Endothelial cell of umbilical vein (primary cell): ENCODE results near the gene NYAP2. TPM values are rescaled to one million over a fixed set of nuclear protein-coding genes. Genes with fewer than 3 reads are reported as not detected.

Experiments used
- BruUV-seq: library from RNA; stranded (reverse); fragments of 400-500 nt; replicated peaks from 2 replicates; lab custom pipeline; 2021; lab: Mats Ljungman, UMichigan
- CTCF ChIA-PET: fragments of 300-600, 350-600 bp; sonication (Branson Sonifier 250); formaldehyde crosslinking; loops from one replicate; lab custom pipeline; 2021; ENCODE audit warnings: antibody characterized with exemption, inconsistent platforms; lab: Charles Lee
- POLR2A ChIA-PET: fragments of 300-600, 350-600 bp; sonication (Branson Sonifier 250); formaldehyde crosslinking; loops from one replicate; lab custom pipeline; 2021; ENCODE audit warnings: antibody characterized with exemption, inconsistent platforms; lab: Charles Lee
- DNase-seq: peaks from one replicate; pipeline ENCODE4 v3.0.0-alpha.2; 2011; ENCODE audit warnings: low read depth, low spot score
- FAIRE-seq: peaks from 2 replicates; lab custom pipeline; 2011; peaks lifted over from hg19 to GRCh38; lab: Jason Lieb, UNC
- H2AFZ ChIP-seq: 2 replicates; pipeline ENCODE4 v1.6.0; 2012; ENCODE audit warnings: low read depth, low read length, control low read depth, inconsistent platforms
- H3K27ac ChIP-seq: 2 replicates; pipeline ENCODE4 v1.5.1; 2011; ENCODE audit warnings: low read depth, mild to moderate bottlenecking, control low read depth, low read length, moderate library complexity; ENCODE audit not compliant: insufficient read depth
- H3K27me3 ChIP-seq, 2 experiments: 2 replicates each; pipeline versions ENCODE4 v1.6.0 to v1.6.1; 2011; ENCODE audit warnings: low read length in 2 of 2, mixed read lengths in 1 of 2; ENCODE audit not compliant: control insufficient read depth in 2 of 2, insufficient read depth in 2 of 2
- H3K36me3 ChIP-seq, 2 experiments: 2 replicates in 1 of 2; 3 replicates in 1 of 2; pipeline ENCODE4 v1.5.1; 2011; ENCODE audit warnings: low read length in 2 of 2, mild to moderate bottlenecking in 1 of 2, moderate library complexity in 1 of 2; ENCODE audit not compliant: control insufficient read depth in 2 of 2, insufficient read depth in 2 of 2; ENCODE audit errors: extremely low read depth in 1 of 2
- H3K4me1 ChIP-seq: 3 replicates; pipeline ENCODE4 v1.5.1; 2011; ENCODE audit warnings: mild to moderate bottlenecking, low read length; ENCODE audit not compliant: control insufficient read depth, insufficient read depth; ENCODE audit errors: extremely low read depth
- H3K4me2 ChIP-seq: 2 replicates; pipeline ENCODE4 v1.6.1; 2011; ENCODE audit warnings: low read length, control low read depth, mixed read lengths; ENCODE audit not compliant: insufficient read depth
- H3K4me3 ChIP-seq, 3 experiments: fragments of 200-600 bp in 1 of 3; sonication (generic), shearing (Covaris generic) in 1 of 3; replicated peaks in 1 of 3; 2 replicates each; pipeline ENCODE4 v1.5.1; 2011 to 2016; ENCODE audit warnings: control low read depth in 3 of 3, low read length in 3 of 3, mild to moderate bottlenecking in 2 of 3, inconsistent platforms in 1 of 3, low read depth in 1 of 3, moderate library complexity in 1 of 3; ENCODE audit not compliant: insufficient read depth in 1 of 3
- H3K79me2 ChIP-seq: 2 replicates; pipeline ENCODE4 v1.6.0; 2012; ENCODE audit warnings: low read length, inconsistent platforms; ENCODE audit not compliant: control insufficient read depth, insufficient read depth
- H3K9ac ChIP-seq: replicated peaks from 2 replicates; pipeline ENCODE3; 2011; ENCODE audit warnings: low read length, control low read depth; ENCODE audit not compliant: insufficient read depth; ENCODE audit errors: extremely low read depth
- H3K9me1 ChIP-seq: replicated peaks from 3 replicates; pipeline ENCODE4 v1.6.0; 2011; ENCODE audit warnings: mild to moderate bottlenecking, low read length; ENCODE audit not compliant: control insufficient read depth, insufficient read depth; ENCODE audit errors: extremely low read depth
- H3K9me3 ChIP-seq: replicated peaks from 2 replicates; pipeline ENCODE4 v1.5.1; 2012; ENCODE audit warnings: low read length, inconsistent platforms; ENCODE audit not compliant: control insufficient read depth, insufficient read depth
- H4K20me1 ChIP-seq: replicated peaks from 2 replicates; pipeline ENCODE3; 2011; ENCODE audit warnings: mild to moderate bottlenecking, low read length; ENCODE audit not compliant: control insufficient read depth, insufficient read depth; ENCODE audit errors: extremely low read depth
- EZH2 ChIP-seq: IDR thresholded peaks from 2 replicates; pipeline ENCODE4 v1.6.1; 2012; ENCODE audit warnings: borderline replicate concordance, low read depth, mild to moderate bottlenecking, moderate library complexity, low read length, inconsistent platforms; ENCODE audit not compliant: severe bottlenecking
- FOS ChIP-seq: IDR thresholded peaks from 2 replicates; pipeline ENCODE4 v1.6.1; 2011; ENCODE audit warnings: mild to moderate bottlenecking, low read length, moderate library complexity, borderline replicate concordance; ENCODE audit not compliant: insufficient read depth
- GATA2 ChIP-seq: IDR thresholded peaks from 2 replicates; pipeline ENCODE4 v1.7.0; 2011; ENCODE audit warnings: low read depth, mild to moderate bottlenecking, moderate library complexity, mixed read lengths, low read length; ENCODE audit not compliant: insufficient read length, insufficient read depth
- JUN ChIP-seq: IDR thresholded peaks from 2 replicates; pipeline ENCODE4 v1.6.1; 2011; ENCODE audit warnings: borderline replicate concordance, low read depth; ENCODE audit not compliant: insufficient read length, insufficient read depth
- MAX ChIP-seq: IDR thresholded peaks from 2 replicates; pipeline ENCODE4 v1.6.1; 2011; ENCODE audit not compliant: insufficient read depth, insufficient read length
- MYC ChIP-seq: IDR thresholded peaks from one replicate; pipeline ENCODE4 v1.6.1; 2011; ENCODE audit warnings: mild to moderate bottlenecking, low read depth, low read length
- POLR2A ChIP-seq: IDR thresholded peaks from 2 replicates; pipeline ENCODE4 v1.6.1; 2012; ENCODE audit warnings: low read depth, mild to moderate bottlenecking, control low read depth, low read length
- POLR2AphosphoS5 ChIP-seq: IDR thresholded peaks from 2 replicates; pipeline ENCODE4 v1.6.1; 2012; ENCODE audit warnings: low read depth, mild to moderate bottlenecking, control low read depth, low read length, moderate library complexity; ENCODE audit not compliant: insufficient read depth
- dilution Hi-C: fragments of 300-500 bp; cut with MboI; formaldehyde crosslinking; loops from one replicate; pipeline ENCODE4 v1.15.0; 2019; ENCODE audit warnings: low sequenced_read_pairs; ENCODE audit not compliant: extremely low pct_ligation_motif_present
- intact Hi-C: fragments of 100-400 bp; cut with micrococcal nuclease; formaldehyde crosslinking; loops from one replicate; pipeline ENCODE4 v1.10.0; 2022
- polyA plus RNA-seq, 4 experiments: library from polyadenylated mRNA; depleted of rRNA in 3 of 4; stranded (reverse) in 3 of 4; unstranded in 1 of 4; fragments of >200 nt; gene quantifications; 2 replicates each; pipeline versions ENCODE4 v1.2.1 to v1.2.3, GENCODE V29; 2011 to 2012; ENCODE audit warnings: missing spikeins in 1 of 4
- total RNA-seq: library from RNA; stranded (reverse); gene quantifications from 2 replicates; pipeline ENCODE4 v1.2.3, GENCODE V29; 2021
- TF ChIP-seq, protein P1 (sequence below), 2 donors: IDR thresholded peaks; 1 replicate in 1 of 2; 2 replicates in 1 of 2; pipeline ENCODE4 v1.5.1; 2011; ENCODE audit warnings: low read length in 2 of 2, mild to moderate bottlenecking in 2 of 2, moderate library complexity in 2 of 2, control low read depth in 1 of 2, inconsistent platforms in 1 of 2, low read depth in 1 of 2; ENCODE audit not compliant: insufficient read depth in 1 of 2; ENCODE audit errors: extremely low read depth in 1 of 2

NYAP2 gene
- total and polyA plus RNA-seq, 2 donors (not counting 3 experiments of a cell fraction or from before 2014, with no cell fraction given): not detected

GRCh38 chr2:225494100-225494459 lies 94.6 kb downstream of the NYAP2 start:
- Histone ChIP-seq H3K79me2 (no peaks in the 10 kb centered on the region), H3K9me1 (no peaks in the 10 kb centered on the region), H3K36me3 (no peaks in the 10 kb centered on the region), H4K20me1 (no peaks in the 10 kb centered on the region), H3K4me1 (no peaks in the 10 kb centered on the region), H2AFZ (no peak overlapping the region), H3K4me3 (no peak overlapping the region), H3K27ac (no peak overlapping the region), H3K4me2 (no peak overlapping the region), H3K9me3 (no peaks in the 10 kb centered on the region), H3K27me3 (no peaks in the 10 kb centered on the region), H3K9ac (no peak overlapping the region)
- TF ChIP-seq FOS (no peak), POLR2A (no peak), GATA2 (no peak), POLR2AphosphoS5 (no peak), EZH2 (no peak), MYC (no peak), MAX (no peak), JUN (no peak)
- TF ChIP-seq, protein P1, sequence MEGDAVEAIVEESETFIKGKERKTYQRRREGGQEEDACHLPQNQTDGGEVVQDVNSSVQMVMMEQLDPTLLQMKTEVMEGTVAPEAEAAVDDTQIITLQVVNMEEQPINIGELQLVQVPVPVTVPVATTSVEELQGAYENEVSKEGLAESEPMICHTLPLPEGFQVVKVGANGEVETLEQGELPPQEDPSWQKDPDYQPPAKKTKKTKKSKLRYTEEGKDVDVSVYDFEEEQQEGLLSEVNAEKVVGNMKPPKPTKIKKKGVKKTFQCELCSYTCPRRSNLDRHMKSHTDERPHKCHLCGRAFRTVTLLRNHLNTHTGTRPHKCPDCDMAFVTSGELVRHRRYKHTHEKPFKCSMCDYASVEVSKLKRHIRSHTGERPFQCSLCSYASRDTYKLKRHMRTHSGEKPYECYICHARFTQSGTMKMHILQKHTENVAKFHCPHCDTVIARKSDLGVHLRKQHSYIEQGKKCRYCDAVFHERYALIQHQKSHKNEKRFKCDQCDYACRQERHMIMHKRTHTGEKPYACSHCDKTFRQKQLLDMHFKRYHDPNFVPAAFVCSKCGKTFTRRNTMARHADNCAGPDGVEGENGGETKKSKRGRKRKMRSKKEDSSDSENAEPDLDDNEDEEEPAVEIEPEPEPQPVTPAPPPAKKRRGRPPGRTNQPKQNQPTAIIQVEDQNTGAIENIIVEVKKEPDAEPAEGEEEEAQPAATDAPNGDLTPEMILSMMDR (IDR thresholded peaks at IDR 0.05; ENCODE audit: extremely low read depth in 1 of 2, insufficient read depth in 1 of 2, low read depth in 1 of 2, low read length in 2 of 2): no peak
- ChIA-PET CTCF (no interaction called here), POLR2A (no interaction called here)
- no peak for FAIRE-seq
- no peak for DNase-seq
- BruUV-seq: no TSS peak
- intact Hi-C loops (no loop called here), dilution Hi-C loops (no loop called here)
